H1 (cell line): ENCODE results near the gene COTL1. TPM values are rescaled to one million over a fixed set of nuclear protein-coding genes. Genes with fewer than 3 reads are reported as not detected.

Experiments
- ATF3 ChIP-seq: IDR thresholded peaks from 2 replicates; pipeline ENCODE4 v1.6.1; 2011; ENCODE audit warnings: low read depth, mild to moderate bottlenecking, low read length; ENCODE audit not compliant: insufficient read depth
- BCL11A ChIP-seq, 2 experiments: IDR thresholded peaks; one replicate each; pipeline ENCODE4 v1.6.1; 2011; ENCODE audit warnings: low read depth in 2 of 2, low read length in 2 of 2, mild to moderate bottlenecking in 2 of 2
- CEBPB ChIP-seq: IDR thresholded peaks from 2 replicates; pipeline ENCODE4 v1.6.1; 2012; ENCODE audit warnings: low read depth, low read length
- CHD2 ChIP-seq: IDR thresholded peaks from 2 replicates; pipeline ENCODE4 v1.6.1; 2012; ENCODE audit warnings: low read length, improper control_type of control experiment
- JUN ChIP-seq: IDR thresholded peaks from 2 replicates; pipeline ENCODE4 v1.6.1; 2011; ENCODE audit warnings: low read depth, mild to moderate bottlenecking, improper control_type of control experiment, low read length
- POLR2AphosphoS5 ChIP-seq: IDR thresholded peaks from 2 replicates; pipeline ENCODE4 v1.6.1; 2011; ENCODE audit warnings: low read depth, low read length
- SP1 ChIP-seq: IDR thresholded peaks from 2 replicates; pipeline ENCODE4 v1.6.1; 2011; ENCODE audit warnings: low read depth, low read length
- polyA plus RNA-seq, 7 experiments: library from polyadenylated mRNA; depleted of rRNA in 3 of 7; stranded (reverse) in 5 of 7; unstranded in 2 of 7; fragments of >200 nt in 5 of 7; fragments of 200-250 nt in 2 of 7; gene quantifications; 1 replicate in 5 of 7; 2 replicates in 1 of 7; 4 replicates in 1 of 7; pipeline versions ENCODE4 v1.2.1 to v1.2.3, GENCODE V29; 2011 to 2013; ENCODE audit warnings: missing spikeins in 2 of 7, mixed read lengths in 2 of 7
- total RNA-seq: library from RNA; stranded (reverse); fragmentation: NEBNext Ultra II Directional; extraction: Animal tissue kit (Norgen Biotek cat#: 25700); gene quantifications from 2 replicates; pipeline ENCODE4 v1.2.1, GENCODE V29; 2021

Gene COTL1
- total and polyA plus RNA-seq, 2 of the 8 experiments (the other 6 are each of a cell fraction or from before 2014, with no cell fraction given): 59.2 to 183 TPM

- TF ChIP-seq ATF3 (no peak), JUN (no peak), CHD2 (no peak), CEBPB (no peak), BCL11A (IDR thresholded peaks at IDR 0.05; ENCODE audit: low read depth in 2 of 2, low read length in 2 of 2) (no peak), POLR2AphosphoS5 (no peak), SP1 (no peak)
- TF ChIP-seq, all 59 proteins: peak for 0
Measured at GRCh38 chr16:84544031-84544773, 73.7 kb downstream of the COTL1 start (continued).
